ENCODE data around the gene FNTB. TPM values are rescaled to one million over a fixed set of nuclear protein-coding genes. Genes with fewer than 3 reads are reported as not detected.

The FNTB gene
- total and polyA plus RNA-seq, 2 of the 8 experiments (the other 6 are each of a cell fraction or from before 2014, with no cell fraction given): 16.0 to 20.7 TPM

DNA sequence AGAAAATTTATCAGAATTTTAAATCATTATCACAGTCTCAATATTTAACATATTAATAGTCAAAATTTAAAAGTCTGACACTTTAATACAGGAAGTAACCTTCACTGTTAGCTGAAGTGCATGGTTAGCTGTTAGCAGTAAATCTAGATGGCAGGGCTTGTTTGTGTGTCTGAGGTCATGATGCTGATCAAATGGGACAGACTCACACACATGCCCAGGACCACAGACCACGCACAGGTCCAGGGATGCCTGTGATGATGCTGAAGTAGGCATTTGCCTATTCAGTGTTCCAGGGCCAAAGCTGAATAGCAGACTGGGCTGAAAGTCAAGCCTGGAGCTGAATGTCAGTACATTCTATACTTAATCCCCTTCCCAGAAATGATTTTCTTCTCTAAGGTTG, 20.5 kb downstream of the FNTB start:
- no peak overlapping the region for H2BK12ac ChIP-seq (ENCODE audit: low read depth, low read length)
- H3K14ac ChIP-seq (ENCODE audit: insufficient read length): no peak overlapping the region
- ChIA-PET CTCF (ENCODE audit: partially characterized antibody) (interaction anchor here (1.1 to 2.6 kb wide), 5 partner anchors 12 to 54 kb away, joined by 3 to 15 read pairs (median 4); no protein-coding TSS in a partner anchor), POLR2A (ENCODE audit: partially characterized antibody) (interaction anchor here (2.2 kb wide), 1 partner anchor 20 kb away, joined by 6 read pairs; the partner anchor contains the start of gene FNTB)
- no peak overlapping the region for H3K4me3 ChIP-seq (ENCODE audit: extremely low read depth in 1 of 4, insufficient read depth in 2 of 4, low read depth in 3 of 4, low read length in 4 of 4)
- peaks cover 0 to 4% (median 0%) of the 10 kb centered on the region in 4 experiments; a peak in 4 of 7 replicates for H3K4me1 ChIP-seq (replicated peaks in 1 of 4; ENCODE audit: control insufficient read depth in 3 of 4, insufficient read depth in 4 of 4, low read length in 3 of 4)
- H3K27ac ChIP-seq (ENCODE audit: low read depth, low read length): no peak overlapping the region
- no peak overlapping the region for H3K23ac ChIP-seq (ENCODE audit: insufficient read length)
- 86% methylated on average over 1 of the region's 1 CpG; no CpG with 5 or more reads in 1 of the 2 experiments for WGBS, 2 experiments (ENCODE audit: extremely low coverage in 1 of 2, insufficient coverage in 1 of 2, insufficient read length in 1 of 2, insufficient replicate concordance in 2 of 2, low coverage in 1 of 2, low lambda C conversion rate in 2 of 2, missing lambda C conversion rate in 1 of 2)
- no peak overlapping the region for H2AK5ac ChIP-seq (ENCODE audit: low read depth, low read length)
- no peak overlapping the region for H2BK15ac ChIP-seq (ENCODE audit: low read length)
- no peak overlapping the region for H4K5ac ChIP-seq (ENCODE audit: insufficient read length, low read depth, low read length)
- H2BK20ac ChIP-seq (ENCODE audit: low read length): 0 out of 2 replicates have a peak overlapping the region, but pooled peaks have one; percentile 43
- FAIRE-seq: no peak
- no peaks in the 10 kb centered on the region for H3K9me3 ChIP-seq (ENCODE audit: insufficient read depth in 2 of 2, low read depth in 1 of 2, low read length in 1 of 2)
- H3K79me2 ChIP-seq (ENCODE audit: control insufficient read depth in 1 of 2, insufficient read depth in 2 of 2, low read length in 2 of 2): no peaks in the 10 kb centered on the region
- no peak overlapping the region for H3K18ac ChIP-seq (ENCODE audit: extremely low read depth, low read length)
- no peak overlapping the region for H2AFZ ChIP-seq (ENCODE audit: low read length)
- no peaks in the 10 kb centered on the region for H3K27me3 ChIP-seq (replicated peaks in 1 of 4; ENCODE audit: control insufficient read depth in 3 of 4, extremely low read depth in 1 of 4, insufficient read depth in 3 of 4, low read length in 3 of 4)
- H3K79me1 ChIP-seq (ENCODE audit: low read depth, low read length): no peaks in the 10 kb centered on the region; the same call in 1 of the 2 replicates
- H4K20me1 ChIP-seq (replicated peaks in 1 of 2; ENCODE audit: control insufficient read depth in 1 of 2, insufficient read depth in 2 of 2, low read length in 2 of 2): no peaks in the 10 kb centered on the region
- H2BK120ac ChIP-seq (replicated peaks; ENCODE audit: low read depth, low read length): no peak overlapping the region
- H3K9ac ChIP-seq (replicated peaks in 1 of 4; ENCODE audit: extremely low read depth in 1 of 4, low read depth in 3 of 4, low read length in 3 of 4): no peak overlapping the region
- no peak overlapping the region for H3K56ac ChIP-seq (replicated peaks; ENCODE audit: insufficient read length, low read depth, low read length)
- H3K36me3 ChIP-seq (ENCODE audit: control insufficient read depth in 2 of 4, insufficient read depth in 4 of 4, low read length in 3 of 4): no peaks in the 10 kb centered on the region
- H3K4ac ChIP-seq (replicated peaks; ENCODE audit: insufficient read length, low read depth, low read length): peak overlapping the region; percentile 53
- H4K8ac ChIP-seq (ENCODE audit: extremely low read depth, insufficient read depth, low read length): no peak overlapping the region
- DNase-seq (ENCODE audit: low read depth in 1 of 2, low spot score in 2 of 2): no peak
- H3K4me2 ChIP-seq (ENCODE audit: insufficient read depth in 1 of 2, low read depth in 2 of 2, low read length in 2 of 2): no peak overlapping the region; a peak in 1 of 4 replicates
- no peak overlapping the region for H2BK5ac ChIP-seq (ENCODE audit: low read depth, low read length)
- no peaks in the 10 kb centered on the region; the same call in 1 of the 2 replicates for H3K23me2 ChIP-seq (ENCODE audit: low read depth, low read length)
- no peak overlapping the region for H4K91ac ChIP-seq (replicated peaks; ENCODE audit: insufficient read length, low read length)
- TF ChIP-seq HDAC6 (IDR thresholded peaks at IDR 0.05; ENCODE audit: low read depth, low read length) (no peak), NANOG (IDR thresholded peaks at IDR 0.05; ENCODE audit: insufficient read depth, low read depth, low read length, poor library complexity, severe bottlenecking) (no peak), CHD1 (IDR thresholded peaks at IDR 0.05; ENCODE audit: low read depth, low read length) (no peak), TAF7 (optimal IDR thresholded peaks at IDR 0.05; ENCODE audit: borderline replicate concordance, low read depth, low read length) (no peak), TAF1 (IDR thresholded peaks at IDR 0.05; ENCODE audit: low read depth, low read length) (no peak), E2F6 (IDR thresholded peaks at IDR 0.05) (no peak)
